Karpas-422 (cell line): ENCODE data around the gene G3BP2. TPM values are rescaled to one million over a fixed set of nuclear protein-coding genes. Genes with fewer than 3 reads are reported as not detected.
"Not testable (repeated sequence)": the region's sequence is repeated elsewhere in the genome, so short reads cannot be mapped to it uniquely, and the experiment has no call there.

Experiments
- DNase-seq: peaks from one replicate; pipeline ENCODE4 v3.0.0-alpha.2; 2015
- H2AFZ ChIP-seq: fragments of 200-600 bp; sonication (generic); 2 replicates; pipeline ENCODE4 v1.6.1; 2014; ENCODE audit warnings: antibody characterized with exemption, low read length, mixed read lengths
- H3K27ac ChIP-seq: fragments of 200-600 bp; sonication (generic); 2 replicates; pipeline ENCODE4 v1.5.1; 2014; ENCODE audit warnings: mild to moderate bottlenecking, low read length, moderate library complexity
- H3K27me3 ChIP-seq: fragments of 200-600 bp; sonication (generic); 2 replicates; pipeline ENCODE4 v1.6.1; 2014; ENCODE audit warnings: low read length, mixed read lengths
- H3K36me3 ChIP-seq: fragments of 200-600 bp; sonication (generic); 2 replicates; pipeline ENCODE4 v1.6.1; 2014; ENCODE audit warnings: low read length, mixed read lengths; ENCODE audit not compliant: insufficient read depth
- H3K4me1 ChIP-seq: fragments of 200-600 bp; sonication (generic); 2 replicates; pipeline ENCODE4 v1.6.1; 2014; ENCODE audit warnings: mild to moderate bottlenecking, low read length, mixed read lengths
- H3K4me2 ChIP-seq: fragments of 200-600 bp; sonication (generic); 2 replicates; pipeline ENCODE4 v1.6.1; 2014; ENCODE audit warnings: low read length, low read depth, mild to moderate bottlenecking; ENCODE audit not compliant: poor library complexity, severe bottlenecking
- H3K4me3 ChIP-seq: fragments of 200-600 bp; sonication (generic); 2 replicates; pipeline ENCODE4 v1.5.1; 2014; ENCODE audit warnings: mild to moderate bottlenecking, antibody characterized with exemption, low read length, mixed read lengths
- H3K79me2 ChIP-seq: fragments of 200-600 bp; sonication (generic); 2 replicates; pipeline ENCODE4 v1.6.1; 2014; ENCODE audit warnings: mild to moderate bottlenecking, low read length, mixed read lengths
- H3K9ac ChIP-seq: fragments of 200-600 bp; sonication (generic); 2 replicates; pipeline ENCODE4 v1.6.0; 2014; ENCODE audit warnings: low read length
- H3K9me2 ChIP-seq: fragments of 200-600 bp; sonication (generic), shearing (Covaris generic); replicated peaks from 2 replicates; pipeline ENCODE4 v1.6.0; 2014; ENCODE audit warnings: mild to moderate bottlenecking, low read length, moderate library complexity; ENCODE audit not compliant: insufficient read depth
- H3K9me3 ChIP-seq: fragments of 300-700, 200-600 bp; sonication (generic); 2 replicates; pipeline ENCODE4 v1.6.1; 2014; ENCODE audit warnings: low read length, mixed read lengths
- H4K20me1 ChIP-seq: fragments of 200-600 bp; sonication (generic); 2 replicates; pipeline ENCODE4 v1.6.1; 2014; ENCODE audit warnings: mild to moderate bottlenecking, antibody characterized with exemption, low read length, low read depth; ENCODE audit not compliant: insufficient read depth
- total RNA-seq: library from RNA; depleted of rRNA; stranded (reverse); fragments of >200 nt; shearing (Covaris generic); gene quantifications from 2 replicates; pipeline ENCODE4 v1.2.3, GENCODE V29; 2014; ENCODE audit warnings: low replicate concordance

G3BP2 gene
- total RNA-seq, 1 experiment from 2014 or later, result 81.0 TPM

- no peak overlapping the region for H3K4me3 ChIP-seq
- no peak overlapping the region for H2AFZ ChIP-seq
- H3K4me2 ChIP-seq, result no peak overlapping the region
- DNase-seq, result no peak
- no peaks in the 10 kb centered on the region for H3K9me3 ChIP-seq
- H3K9me2 ChIP-seq, result no peaks in the 10 kb centered on the region
- H3K79me2 ChIP-seq, result no peaks in the 10 kb centered on the region
- H3K9ac ChIP-seq, result no peak overlapping the region
- H3K36me3 ChIP-seq, result no peaks in the 10 kb centered on the region
- peaks cover 11% of the 10 kb centered on the region for H3K4me1 ChIP-seq
- no peaks in the 10 kb centered on the region for H4K20me1 ChIP-seq
- H3K27ac ChIP-seq, result no peak overlapping the region
- H3K27me3 ChIP-seq, result no peaks in the 10 kb centered on the region
These were observed 22.9 kb upstream of the G3BP2 start for GRCh38 chr4:75696071-75696470.

- not testable (repeated sequence) for H3K9me2 ChIP-seq
These were observed 18.9 kb upstream of the G3BP2 start for GRCh38 chr4:75692066-75692465.

GRCh38 chr4:75687125-75687524 lies 13.9 kb upstream of the G3BP2 start:
- H3K79me2 ChIP-seq, H3K27ac ChIP-seq: not testable (repeated sequence)

More at GRCh38 chr4:75692066-75692465, 18.9 kb upstream of the G3BP2 start:
- DNase-seq, H3K79me2 ChIP-seq, H3K4me2 ChIP-seq, H3K36me3 ChIP-seq, H4K20me1 ChIP-seq, H2AFZ ChIP-seq, H3K9ac ChIP-seq, H3K27me3 ChIP-seq, H3K9me3 ChIP-seq, H3K4me3 ChIP-seq, H3K27ac ChIP-seq, H3K4me1 ChIP-seq: not testable (repeated sequence)

GRCh38 chr4:75686346-75686745 lies 13.1 kb upstream of the G3BP2 start:
- no peaks in the 10 kb centered on the region for H3K9me3 ChIP-seq
- no peaks in the 10 kb centered on the region for H3K36me3 ChIP-seq
- H3K27me3 ChIP-seq, result no peaks in the 10 kb centered on the region
- no peaks in the 10 kb centered on the region for H3K9me2 ChIP-seq
- H3K4me1 ChIP-seq, result no peaks in the 10 kb centered on the region
- no peaks in the 10 kb centered on the region for H3K79me2 ChIP-seq
- H3K4me2 ChIP-seq, result no peak overlapping the region
- H2AFZ ChIP-seq, result no peak overlapping the region
- no peaks in the 10 kb centered on the region for H4K20me1 ChIP-seq
- H3K4me3 ChIP-seq, result no peak overlapping the region
- H3K9ac ChIP-seq, result no peak overlapping the region
- no peak overlapping the region for H3K27ac ChIP-seq
- DNase-seq, result no peak

More at GRCh38 chr4:75687125-75687524, 13.9 kb upstream of the G3BP2 start:
- not testable (repeated sequence) for H3K4me1 ChIP-seq, H3K9me3 ChIP-seq, H3K27me3 ChIP-seq, H3K4me3 ChIP-seq, H3K36me3 ChIP-seq, DNase-seq, H3K9ac ChIP-seq, H3K9me2 ChIP-seq, H3K4me2 ChIP-seq, H4K20me1 ChIP-seq, H2AFZ ChIP-seq

- no peak overlapping the region for H3K4me2 ChIP-seq
- no peaks in the 10 kb centered on the region for H3K79me2 ChIP-seq
- no peaks in the 10 kb centered on the region for H3K9me3 ChIP-seq
- no peak overlapping the region for H3K4me3 ChIP-seq
- H3K36me3 ChIP-seq, result no peaks in the 10 kb centered on the region
- H3K27me3 ChIP-seq, result no peaks in the 10 kb centered on the region
- no peak overlapping the region for H2AFZ ChIP-seq
- no peak for DNase-seq
- H3K4me1 ChIP-seq, result no peaks in the 10 kb centered on the region
- no peaks in the 10 kb centered on the region for H4K20me1 ChIP-seq
- no peak overlapping the region for H3K27ac ChIP-seq
- no peak overlapping the region for H3K9ac ChIP-seq
- no peaks in the 10 kb centered on the region for H3K9me2 ChIP-seq
These were observed 12.5 kb upstream of the G3BP2 start for GRCh38 chr4:75685546-75686189.

GRCh38 chr4:75683482-75684155 lies 10.4 kb upstream of the G3BP2 start:
- no peaks in the 10 kb centered on the region for H3K36me3 ChIP-seq
- no peak overlapping the region for H2AFZ ChIP-seq
- no peaks in the 10 kb centered on the region for H4K20me1 ChIP-seq
- no peak overlapping the region for H3K4me2 ChIP-seq
- no peak overlapping the region for H3K9ac ChIP-seq
- H3K27me3 ChIP-seq, result no peaks in the 10 kb centered on the region
- no peaks in the 10 kb centered on the region for H3K9me2 ChIP-seq
- H3K4me1 ChIP-seq, result no peaks in the 10 kb centered on the region
- H3K79me2 ChIP-seq, result no peaks in the 10 kb centered on the region
- H3K9me3 ChIP-seq, result no peaks in the 10 kb centered on the region
- H3K4me3 ChIP-seq, result no peak overlapping the region
- H3K27ac ChIP-seq, result no peak overlapping the region
- no peak for DNase-seq

- no peaks in the 10 kb centered on the region for H3K27me3 ChIP-seq
- no peak overlapping the region for H2AFZ ChIP-seq
- H3K9me2 ChIP-seq, result no peaks in the 10 kb centered on the region
- no peaks in the 10 kb centered on the region for H4K20me1 ChIP-seq
- H3K27ac ChIP-seq, result no peak overlapping the region
- no peak overlapping the region for H3K9ac ChIP-seq
- H3K36me3 ChIP-seq, result no peaks in the 10 kb centered on the region
- no peak for DNase-seq
- no peaks in the 10 kb centered on the region for H3K4me1 ChIP-seq
- no peak overlapping the region for H3K4me2 ChIP-seq
- H3K9me3 ChIP-seq, result no peaks in the 10 kb centered on the region
- no peak overlapping the region for H3K4me3 ChIP-seq
- no peaks in the 10 kb centered on the region for H3K79me2 ChIP-seq
These were observed 6.8 kb upstream of the G3BP2 start for GRCh38 chr4:75679876-75680575.

- H2AFZ ChIP-seq, result no peak overlapping the region
- DNase-seq, result no peak
- H3K27ac ChIP-seq, result no peak overlapping the region
- H3K27me3 ChIP-seq, result no peaks in the 10 kb centered on the region
- no peaks in the 10 kb centered on the region for H4K20me1 ChIP-seq
- no peak overlapping the region for H3K4me2 ChIP-seq
- no peaks in the 10 kb centered on the region for H3K9me2 ChIP-seq
- H3K79me2 ChIP-seq, result 0 out of 2 replicates have a peak, but pooled peaks cover 2% of the 10 kb centered on the region
- no peak overlapping the region for H3K9ac ChIP-seq
- peaks cover 5% of the 10 kb centered on the region for H3K4me1 ChIP-seq
- H3K9me3 ChIP-seq, result no peaks in the 10 kb centered on the region
- no peaks in the 10 kb centered on the region for H3K36me3 ChIP-seq
- no peak overlapping the region for H3K4me3 ChIP-seq
These were observed 5.8 kb upstream of the G3BP2 start for GRCh38 chr4:75678965-75679364.
